ENCODE measurements around the gene ZFX.
"Not testable (repeated sequence)": the region's sequence is repeated elsewhere in the genome, so short reads cannot be mapped to it uniquely, and the experiment has no call there.

Gene ZFX

DNA sequence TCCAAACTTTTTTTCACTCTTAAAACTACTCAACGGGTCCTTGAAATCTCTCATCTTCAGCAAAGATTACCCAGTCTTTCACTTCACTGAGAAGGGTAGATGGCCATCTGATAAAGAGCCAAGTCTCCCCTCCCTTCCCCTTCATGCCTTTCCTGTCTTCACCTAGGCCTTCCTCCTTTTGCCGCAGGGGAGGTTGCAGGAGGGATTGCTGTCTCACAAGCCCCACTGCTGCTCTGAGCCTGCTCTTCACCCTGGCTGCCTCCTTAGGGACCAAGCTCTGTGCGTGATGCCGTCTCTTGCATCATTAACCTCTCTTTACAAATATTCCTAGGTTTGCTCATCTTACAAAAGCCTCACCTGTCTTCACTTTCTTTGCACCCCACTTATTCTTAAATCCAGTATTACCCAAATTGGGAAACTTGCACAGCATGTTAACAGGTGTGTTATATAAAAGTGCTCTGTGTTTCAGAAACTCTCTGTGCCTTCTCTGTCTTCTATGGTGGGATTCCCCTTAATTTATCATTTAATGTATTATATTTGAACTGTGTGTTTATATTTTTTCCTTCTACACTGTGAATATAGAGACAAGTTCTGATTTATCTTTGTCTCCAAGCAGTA, 3.8 kb downstream of the ZFX start:
- no peak for DNase-seq (ENCODE audit: low spot score)

GRCh38 chrX:24153796-24154189, 4.3 kb downstream of the ZFX start:
- DNase-seq (ENCODE audit: low spot score) = no peak

- no peak for DNase-seq (ENCODE audit: low spot score)
Observed at GRCh38 chrX:24154490-24155034, 5.0 kb downstream of the ZFX start.

DNA sequence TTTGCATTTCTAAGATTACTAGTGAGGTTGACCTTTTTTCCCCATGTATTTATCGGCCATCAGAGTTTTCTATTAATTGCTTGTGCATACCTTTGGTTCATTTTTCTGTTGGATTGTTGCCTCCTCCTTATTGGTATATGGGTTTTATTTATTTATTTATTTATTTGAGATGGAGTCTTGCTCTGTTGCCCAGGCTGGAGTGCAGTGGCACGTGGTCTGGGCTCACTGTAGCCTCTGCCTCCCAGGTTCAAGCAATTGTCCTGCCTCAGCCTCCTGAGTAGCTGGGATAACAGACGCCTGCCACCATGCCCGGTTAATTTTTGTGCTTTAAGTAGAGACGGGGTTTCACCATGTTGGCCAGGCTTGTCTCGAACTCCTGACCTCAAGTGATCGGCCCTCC, 6.2 kb downstream of the ZFX start:
- not testable (repeated sequence) for DNase-seq (ENCODE audit: low spot score)

DNA sequence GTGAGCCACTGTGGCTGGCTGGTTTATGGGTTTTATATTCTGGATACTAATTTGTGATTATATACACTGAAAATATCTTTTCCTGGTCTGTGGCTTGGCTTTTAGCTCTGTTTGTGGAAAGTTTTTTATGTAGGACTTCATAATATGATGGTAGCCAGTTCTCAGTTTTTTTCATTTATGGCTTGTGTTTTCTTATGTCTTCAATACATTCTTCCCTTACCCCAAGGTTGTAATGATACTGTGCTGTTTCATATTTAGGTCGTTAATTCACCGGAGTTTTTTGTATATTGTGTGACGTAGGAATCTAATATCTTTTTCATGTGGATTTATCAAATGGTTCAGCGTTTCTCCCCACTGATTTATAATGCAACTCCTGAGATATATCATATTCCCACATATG, 6.6 kb downstream of the ZFX start:
- DNase-seq (ENCODE audit: low spot score) = no peak

DNA sequence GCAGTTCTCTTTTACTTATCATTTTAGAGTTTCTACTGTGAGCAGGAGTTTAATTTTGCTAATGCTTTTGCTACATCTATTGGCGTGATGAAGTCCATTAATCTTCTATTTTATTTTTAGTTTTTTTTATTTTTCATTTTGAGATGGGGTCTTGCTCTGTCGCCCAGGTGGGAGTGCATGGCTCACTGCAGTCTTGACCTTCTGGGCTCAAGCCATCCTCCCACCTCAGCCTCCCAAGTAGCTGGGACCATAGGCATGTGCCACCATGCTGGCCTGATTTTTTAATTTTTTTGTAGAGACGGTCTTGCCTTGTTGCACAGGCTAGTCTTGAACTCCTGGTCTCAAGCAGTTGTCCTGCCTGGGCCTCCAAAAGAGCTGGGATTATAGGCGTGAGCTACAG, 9.4 kb downstream of the ZFX start:
- DNase-seq (ENCODE audit: low spot score) = no peak

DNA sequence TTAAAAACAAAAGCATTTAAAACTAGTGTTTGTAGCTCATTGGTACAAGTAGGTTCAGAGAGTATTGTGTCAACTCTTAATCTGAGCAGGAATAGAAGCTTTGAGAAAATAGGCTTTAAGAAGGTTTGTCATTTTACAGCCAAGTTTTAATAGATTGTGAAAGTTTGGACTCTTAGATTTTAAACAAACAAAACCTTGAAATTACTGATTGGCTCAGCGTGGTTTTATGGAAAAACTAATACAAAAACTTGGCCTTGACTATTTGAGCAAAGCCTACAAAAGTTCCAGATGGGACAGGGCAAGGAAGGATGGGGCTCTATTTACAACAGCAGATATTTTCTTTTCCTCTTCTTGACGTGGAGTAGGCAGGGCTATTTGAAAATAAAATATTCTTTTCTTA, 16.5 kb downstream of the ZFX start:
- no peak for DNase-seq (ENCODE audit: low spot score)

DNA sequence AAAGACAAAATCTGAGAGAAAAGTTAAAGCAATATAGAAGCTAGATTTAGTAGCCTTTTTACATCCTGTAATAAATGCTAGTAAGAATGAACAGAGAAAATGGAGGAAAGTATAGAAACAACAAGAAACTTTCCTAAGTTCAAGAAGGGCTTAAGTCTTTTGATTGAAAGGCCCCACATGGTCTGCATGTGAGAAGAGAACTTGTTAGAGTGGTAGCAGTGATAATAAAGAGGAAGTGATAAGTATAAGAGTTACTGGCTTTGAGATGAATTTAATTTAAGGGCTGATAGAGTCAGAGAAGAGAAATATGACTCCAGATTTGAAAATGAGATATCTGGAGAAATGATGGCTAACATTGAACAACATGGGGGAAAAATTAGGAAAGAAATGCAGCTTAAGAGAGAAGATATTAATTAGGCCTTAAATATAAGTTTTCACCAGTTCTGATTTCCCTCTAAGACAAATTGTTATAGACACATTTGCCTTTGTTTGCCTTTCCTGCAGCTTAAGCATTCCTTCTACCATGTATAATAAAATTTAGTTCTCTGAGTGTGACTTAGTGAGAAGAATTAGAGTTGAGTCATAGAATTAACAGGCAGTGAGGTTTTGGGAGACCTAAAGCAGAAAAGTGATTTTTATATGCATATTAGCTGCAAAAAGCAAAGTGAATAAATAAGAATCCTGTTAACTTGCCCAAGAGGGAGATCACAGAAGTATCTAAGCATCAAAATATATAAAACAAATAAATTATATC, 18.4 kb downstream of the ZFX start:
- DNase-seq (ENCODE audit: low spot score) = no peak

DNA sequence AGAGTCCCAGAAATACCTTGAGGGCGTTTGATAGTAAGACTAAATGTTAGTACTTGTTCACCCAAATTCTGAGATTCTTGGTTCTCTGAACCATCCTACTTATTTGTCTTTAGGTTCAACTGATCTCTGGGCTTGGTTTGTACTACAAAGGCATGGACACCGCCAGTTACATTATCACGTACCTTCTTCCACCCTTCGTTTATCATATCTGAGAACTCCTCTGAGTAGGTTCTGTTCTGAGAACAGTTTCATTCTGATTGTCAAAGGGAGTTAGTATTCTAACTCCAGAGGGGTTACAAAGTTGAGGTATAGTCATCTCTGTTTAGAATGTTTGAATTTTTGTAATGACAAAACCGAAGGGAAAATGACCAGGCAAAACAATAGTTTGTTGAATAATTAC, 19.3 kb downstream of the ZFX start:
- DNase-seq (ENCODE audit: low spot score) = no peak

DNA sequence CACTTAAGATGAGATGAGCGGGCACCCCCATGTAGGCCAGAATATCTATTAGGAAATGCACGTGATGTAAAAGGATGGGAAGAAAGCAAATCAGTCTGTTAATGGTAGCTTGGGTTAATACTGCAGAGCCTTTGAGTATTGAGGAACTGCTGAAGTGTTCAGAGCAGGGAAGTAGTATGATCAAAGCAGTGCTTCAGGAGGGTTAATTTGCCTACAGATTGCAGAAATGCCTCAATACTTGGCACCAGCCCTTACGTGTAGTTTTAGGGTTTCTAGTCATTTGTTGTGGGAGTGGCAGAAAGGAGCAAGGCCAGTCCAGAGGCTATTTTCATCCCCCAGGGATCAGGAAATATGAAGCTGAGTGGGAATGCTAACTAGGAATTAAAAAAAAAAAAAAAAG, 19.7 kb downstream of the ZFX start:
- DNase-seq (ENCODE audit: low spot score) = no peak

DNA sequence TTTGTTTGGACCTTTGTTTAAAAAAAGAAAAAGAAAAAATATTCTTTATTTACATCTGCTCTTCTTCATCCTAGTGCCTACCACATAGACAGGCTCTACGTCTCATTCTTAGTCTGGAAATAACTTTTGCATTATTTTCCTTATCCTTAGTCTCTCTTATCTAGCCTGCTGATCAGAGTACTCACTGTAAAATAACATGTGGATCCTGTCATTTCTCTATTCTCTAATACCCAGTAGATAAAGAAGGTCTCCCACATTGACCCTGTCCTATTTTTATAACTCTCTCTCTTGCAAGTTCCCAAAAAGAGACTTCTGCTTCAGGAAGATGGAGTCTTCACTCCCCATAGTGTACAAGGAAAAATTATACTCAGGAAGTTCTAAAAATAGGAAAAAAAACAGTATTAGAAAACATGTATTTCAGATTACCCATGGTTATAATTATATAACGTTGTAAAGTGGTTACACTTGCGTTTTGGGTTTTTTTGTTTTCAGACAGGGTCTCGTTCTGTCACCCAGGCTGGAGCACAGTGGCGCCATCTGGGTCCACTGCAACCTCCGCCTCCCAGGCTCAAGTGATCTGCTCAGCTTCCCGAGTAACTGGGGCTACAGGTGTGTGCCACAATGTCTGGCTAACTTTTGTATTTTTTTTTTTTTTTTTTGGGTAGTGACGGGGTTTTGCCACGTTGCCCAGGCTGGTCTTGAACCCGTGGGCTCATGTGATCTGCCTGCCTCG, 23.8 kb downstream of the ZFX start:
- no peak for DNase-seq (ENCODE audit: low spot score)

DNA sequence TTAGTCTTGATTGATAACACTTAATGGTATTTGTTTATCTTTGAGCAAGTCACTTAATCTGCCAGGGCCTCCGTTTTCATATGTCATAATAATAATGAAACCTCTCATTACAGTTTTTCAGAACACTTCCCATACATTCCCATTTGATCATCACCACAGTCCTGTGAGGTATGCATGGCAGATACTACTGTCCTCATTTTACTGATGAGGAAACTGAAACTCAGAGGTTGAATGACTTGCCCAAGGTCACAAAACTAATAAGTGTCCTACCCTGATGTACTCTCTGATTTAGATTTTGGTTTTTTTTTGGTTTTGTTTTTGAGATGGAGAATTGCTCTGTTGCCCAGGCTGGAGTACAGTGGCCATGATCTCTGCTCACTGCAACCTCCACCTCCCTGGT, 25.7 kb downstream of the ZFX start:
- DNase-seq (ENCODE audit: low spot score) = no peak

- DNase-seq (ENCODE audit: low spot score) = no peak
Observed at GRCh38 chrX:24178441-24178840, 28.9 kb downstream of the ZFX start.

- DNase-seq (ENCODE audit: low spot score) = no peak
Observed at GRCh38 chrX:24184018-24184417, 34.5 kb downstream of the ZFX start.

DNA sequence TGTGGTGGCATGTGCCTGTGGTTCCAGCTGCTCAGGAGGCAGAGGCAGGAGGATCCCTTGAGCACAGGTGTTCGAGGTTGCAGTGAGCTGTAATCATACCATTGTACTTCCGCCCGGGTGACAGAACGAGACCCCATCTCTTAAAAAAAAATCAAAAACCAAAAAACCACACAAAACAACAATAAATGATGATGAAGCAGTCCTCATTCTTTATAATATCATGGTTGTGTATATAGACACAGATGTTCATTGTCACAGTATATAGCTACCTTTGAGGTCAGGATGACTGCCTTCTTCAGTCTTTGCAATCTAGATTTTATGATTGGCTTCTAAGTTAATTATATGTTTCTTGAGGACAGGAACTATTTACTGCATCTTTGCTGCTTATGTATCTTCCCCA, 37.0 kb downstream of the ZFX start:
- DNase-seq (ENCODE audit: low spot score) = no peak

GRCh38 chrX:24186986-24187385, 37.5 kb downstream of the ZFX start:
- no peak for DNase-seq (ENCODE audit: low spot score)

DNA sequence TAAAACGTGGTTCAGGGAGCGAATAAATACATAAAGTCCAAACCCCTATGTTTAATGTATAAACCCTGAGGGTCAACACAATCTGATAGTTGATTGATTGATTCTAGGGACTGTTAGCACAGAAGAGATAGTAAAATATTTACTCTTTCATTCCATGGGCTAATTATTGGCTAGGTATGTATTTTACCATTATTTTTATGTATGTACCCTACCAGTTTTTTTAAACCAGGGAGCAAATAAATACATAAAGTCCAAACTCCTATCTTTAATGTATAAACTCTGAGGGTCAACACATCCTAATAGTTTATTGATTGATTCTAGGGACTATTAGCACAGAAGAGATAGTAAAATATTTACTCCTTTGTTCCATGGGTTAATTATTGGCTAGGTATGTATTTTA, 40.0 kb downstream of the ZFX start:
- DNase-seq (ENCODE audit: low spot score) = no peak

- no peak for DNase-seq (ENCODE audit: low spot score)
Observed at GRCh38 chrX:24190500-24191156, 41.1 kb downstream of the ZFX start.

GRCh38 chrX:24196509-24196908, 47.0 kb downstream of the ZFX start:
- DNase-seq (ENCODE audit: low spot score) = no peak

- no peak for DNase-seq (ENCODE audit: low spot score)
Observed at GRCh38 chrX:24198101-24198500, 48.6 kb downstream of the ZFX start.

- DNase-seq (ENCODE audit: low spot score) = no peak
Observed at GRCh38 chrX:24200133-24200532, 50.6 kb downstream of the ZFX start.

DNA sequence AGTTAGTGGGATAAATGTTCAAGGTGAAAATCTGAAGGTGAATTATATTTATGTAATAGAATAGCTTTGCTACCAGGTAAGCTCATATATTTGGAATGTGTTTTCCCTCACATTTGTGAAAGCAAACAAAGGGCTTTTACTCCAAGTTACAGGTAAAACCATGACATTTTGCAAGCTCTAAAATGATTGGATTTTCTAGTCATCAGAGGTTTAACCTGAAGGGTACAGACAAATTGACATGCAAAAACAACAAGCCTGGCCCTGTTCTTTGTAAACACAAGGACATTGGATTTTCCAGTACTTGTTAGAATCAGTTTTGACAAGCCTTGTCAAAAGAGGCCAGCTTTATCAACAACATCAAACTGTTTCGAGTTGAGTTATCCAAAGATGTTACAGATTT, 51.7 kb downstream of the ZFX start:
- DNase-seq (ENCODE audit: low spot score) = no peak
